IPS-NIHi7 (cell line): Measurements from ENCODE around the gene NKX6-1.

Experiments
- DNase-seq: peaks from one replicate; pipeline ENCODE4 v3.0.0; 2012; ENCODE audit warnings: mixed read lengths; ENCODE audit errors: extremely low spot score

Gene NKX6-1

GRCh38 chr4:84479663-84480062, 19.4 kb downstream of the NKX6-1 start:
- peak; percentile 41 for DNase-seq

GRCh38 chr4:84477738-84478137, 21.4 kb downstream of the NKX6-1 start:
- DNase-seq, result no peak

GRCh38 chr4:84474107-84474506, 25.0 kb downstream of the NKX6-1 start:
- DNase-seq, result no peak

- DNase-seq, result no peak
Measured at GRCh38 chr4:84472154-84472553, 26.9 kb downstream of the NKX6-1 start.

GRCh38 chr4:84470204-84470785, 28.8 kb downstream of the NKX6-1 start:
- peak; percentile 54 for DNase-seq

- DNase-seq, result no peak
Measured at GRCh38 chr4:84467601-84468000, 31.5 kb downstream of the NKX6-1 start.

GRCh38 chr4:84459783-84460182, 39.3 kb downstream of the NKX6-1 start:
- no peak for DNase-seq

GRCh38 chr4:84456157-84456556, 42.9 kb downstream of the NKX6-1 start:
- no peak for DNase-seq

GRCh38 chr4:84455697-84456096, 43.4 kb downstream of the NKX6-1 start:
- no peak for DNase-seq

GRCh38 chr4:84451546-84451945, 47.5 kb downstream of the NKX6-1 start:
- DNase-seq, result peak; percentile 18

GRCh38 chr4:84443523-84443922, 55.6 kb downstream of the NKX6-1 start:
- DNase-seq, result no peak

GRCh38 chr4:84442778-84443177, 56.3 kb downstream of the NKX6-1 start:
- DNase-seq, result no peak
